ENCODE data around the gene IFT88. TPM values are rescaled to one million over a fixed set of nuclear protein-coding genes. Genes with fewer than 3 reads are reported as not detected.

The IFT88 gene
- total and polyA plus RNA-seq, 4 donors: 3.4 to 19.1 (median 13.0) TPM

DNA sequence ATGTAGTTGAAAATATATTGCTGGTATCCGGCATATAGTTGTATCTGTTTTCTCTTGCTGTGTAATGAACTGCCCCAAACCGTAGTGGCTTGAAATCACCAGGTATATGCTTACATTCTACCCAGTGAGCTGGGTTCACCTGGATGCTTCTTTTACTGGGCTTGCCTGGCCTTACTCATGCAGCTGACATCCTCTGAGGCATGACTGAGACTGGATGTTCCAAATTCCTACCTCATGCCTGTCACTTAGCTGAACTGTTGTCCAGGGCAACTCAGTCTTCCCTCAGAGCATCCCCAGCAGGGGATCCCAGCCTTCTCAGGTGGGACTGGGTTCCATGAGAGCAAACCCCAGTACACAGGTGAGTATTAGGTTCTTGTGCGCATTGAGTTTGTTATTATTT is 66.8 kb downstream of the IFT88 start:
- H3K4me1 ChIP-seq (ENCODE audit: control insufficient read depth in 1 of 2, insufficient read depth in 2 of 2, low read length in 2 of 2): no peaks in the 10 kb centered on the region
- no peak for DNase-seq
- no peak overlapping the region for H3K27ac ChIP-seq (ENCODE audit: low read depth in 1 of 2, low read length in 2 of 2)
- intact Hi-C loops (cut with DNase I): no loop called here
- ATAC-seq (ENCODE audit: low FRiP score): no peak
- 99 to 100% methylated on average over 3 of the region's 3 CpGs for WGBS, 2 donors
- peaks cover 2 to 6% of the 10 kb centered on the region in 2 donors for H3K36me3 ChIP-seq (ENCODE audit: control insufficient read depth in 1 of 2, insufficient read depth in 2 of 2, low read length in 1 of 2)
- H3K4me3 ChIP-seq (ENCODE audit: low read length in 2 of 2): no peak overlapping the region
- H3K27me3 ChIP-seq (ENCODE audit: control insufficient read depth in 1 of 2, insufficient read depth in 2 of 2, low read length in 1 of 2): no peaks in the 10 kb centered on the region
- no peaks in the 10 kb centered on the region for H3K9me3 ChIP-seq (ENCODE audit: control insufficient read depth, low read length)

DNA sequence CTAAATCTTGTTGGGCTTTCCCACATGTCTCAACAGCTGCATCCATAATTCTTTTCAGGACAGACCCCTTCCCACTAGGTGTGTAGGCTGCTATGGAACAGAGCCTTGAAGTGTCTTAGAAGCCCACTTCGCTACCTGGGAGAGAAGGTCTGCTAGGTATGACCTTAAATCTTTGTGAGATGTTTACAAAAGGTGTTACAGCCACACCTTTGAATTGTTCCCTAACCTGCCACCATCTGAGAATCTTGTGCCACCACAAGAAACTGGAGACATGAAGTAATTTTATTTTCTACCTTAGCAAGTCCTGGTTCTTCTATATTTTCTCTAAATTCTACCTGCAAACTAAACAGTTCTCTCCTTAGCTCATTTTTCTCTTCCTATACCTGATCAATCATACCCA is 69.1 kb downstream of the IFT88 start:
- H3K9me3 ChIP-seq (ENCODE audit: control insufficient read depth, low read length): no peaks in the 10 kb centered on the region
- H3K27me3 ChIP-seq (ENCODE audit: control insufficient read depth in 1 of 2, insufficient read depth in 2 of 2, low read length in 1 of 2): no peaks in the 10 kb centered on the region
- no peaks in the 10 kb centered on the region for H3K4me1 ChIP-seq (ENCODE audit: control insufficient read depth in 1 of 2, insufficient read depth in 2 of 2, low read length in 2 of 2)
- no peak overlapping the region for H3K4me3 ChIP-seq (ENCODE audit: low read length in 2 of 2)
- peaks cover 2 to 6% of the 10 kb centered on the region in 2 donors for H3K36me3 ChIP-seq (ENCODE audit: control insufficient read depth in 1 of 2, insufficient read depth in 2 of 2, low read length in 1 of 2)
- WGBS, 2 donors: 97 to 100% methylated on average over 1 of the region's 1 CpG
- DNase-seq (no peak), ATAC-seq (ENCODE audit: low FRiP score) (no peak)
- intact Hi-C loops (cut with DNase I): no loop called here
- no peak overlapping the region for H3K27ac ChIP-seq (ENCODE audit: low read depth in 1 of 2, low read length in 2 of 2)

DNA sequence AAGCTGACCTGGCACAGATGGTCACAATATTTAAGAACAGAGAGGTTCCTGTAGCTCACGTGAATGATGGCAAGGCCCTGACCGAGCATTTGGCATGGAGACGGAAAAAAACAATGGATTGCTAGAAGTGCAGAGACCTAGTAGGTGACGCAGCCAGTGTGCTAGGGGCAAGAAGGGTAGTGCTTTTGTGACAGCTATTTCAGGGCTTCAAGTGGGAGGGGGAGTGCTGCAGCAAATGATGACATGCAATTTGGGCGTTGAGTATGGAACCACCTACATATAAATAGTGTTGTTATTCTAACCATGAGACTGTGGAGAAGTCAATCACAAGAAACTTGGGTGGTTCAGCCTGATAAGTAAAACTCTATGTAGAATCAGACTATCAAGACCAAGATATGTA is 70.9 kb downstream of the IFT88 start:
- ATAC-seq (ENCODE audit: low FRiP score) (no peak), DNase-seq (no peak)
- H3K9me3 ChIP-seq (ENCODE audit: control insufficient read depth, low read length): no peaks in the 10 kb centered on the region
- intact Hi-C loops (cut with DNase I): no loop called here
- no peak overlapping the region for H3K27ac ChIP-seq (ENCODE audit: low read depth in 1 of 2, low read length in 2 of 2)
- H3K4me3 ChIP-seq (ENCODE audit: low read length in 2 of 2): no peak overlapping the region
- no peaks in the 10 kb centered on the region for H3K4me1 ChIP-seq (ENCODE audit: control insufficient read depth in 1 of 2, insufficient read depth in 2 of 2, low read length in 2 of 2)
- H3K36me3 ChIP-seq (ENCODE audit: control insufficient read depth in 1 of 2, insufficient read depth in 2 of 2, low read length in 1 of 2): peaks cover 2 to 4% of the 10 kb centered on the region in 2 donors
- 63 to 66% methylated on average over 5 of the region's 5 CpGs for WGBS, 2 donors
- no peaks in the 10 kb centered on the region for H3K27me3 ChIP-seq (ENCODE audit: control insufficient read depth in 1 of 2, insufficient read depth in 2 of 2, low read length in 1 of 2)

DNA sequence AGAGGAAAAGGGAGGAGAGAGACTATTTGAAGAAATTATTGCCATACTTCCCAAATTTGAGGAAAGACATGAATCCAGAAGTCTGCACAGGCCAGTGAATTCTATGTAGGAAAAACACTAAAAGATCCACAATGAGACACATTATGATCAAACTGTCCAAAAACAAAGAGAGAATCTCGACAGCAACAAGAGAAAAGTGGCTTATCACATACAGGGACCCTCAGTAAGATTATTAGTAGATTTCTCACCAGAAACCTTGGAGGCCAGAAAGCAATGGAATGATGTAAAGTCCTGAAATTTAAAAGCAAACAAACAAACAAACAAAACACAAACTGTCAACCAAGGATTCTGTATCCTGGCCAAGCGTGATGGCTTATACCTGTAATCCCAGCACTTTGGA is 80.8 kb downstream of the IFT88 start:
- H3K27me3 ChIP-seq (ENCODE audit: control insufficient read depth in 1 of 2, insufficient read depth in 2 of 2, low read length in 1 of 2): no peaks in the 10 kb centered on the region
- no peak overlapping the region for H3K4me3 ChIP-seq (ENCODE audit: low read length in 2 of 2)
- H3K9me3 ChIP-seq (ENCODE audit: control insufficient read depth, low read length): no peaks in the 10 kb centered on the region
- no peaks in the 10 kb centered on the region for H3K36me3 ChIP-seq (ENCODE audit: control insufficient read depth in 1 of 2, insufficient read depth in 2 of 2, low read length in 1 of 2)
- ATAC-seq (ENCODE audit: low FRiP score): no peak
- 97% methylated on average over 2 of the region's 2 CpGs for WGBS, 2 donors
- H3K4me1 ChIP-seq (ENCODE audit: control insufficient read depth in 1 of 2, insufficient read depth in 2 of 2, low read length in 2 of 2): no peaks in the 10 kb centered on the region
- no peak overlapping the region for H3K27ac ChIP-seq (ENCODE audit: low read depth in 1 of 2, low read length in 2 of 2)
- no peak for DNase-seq
- intact Hi-C loops (cut with DNase I): no loop called here

DNA sequence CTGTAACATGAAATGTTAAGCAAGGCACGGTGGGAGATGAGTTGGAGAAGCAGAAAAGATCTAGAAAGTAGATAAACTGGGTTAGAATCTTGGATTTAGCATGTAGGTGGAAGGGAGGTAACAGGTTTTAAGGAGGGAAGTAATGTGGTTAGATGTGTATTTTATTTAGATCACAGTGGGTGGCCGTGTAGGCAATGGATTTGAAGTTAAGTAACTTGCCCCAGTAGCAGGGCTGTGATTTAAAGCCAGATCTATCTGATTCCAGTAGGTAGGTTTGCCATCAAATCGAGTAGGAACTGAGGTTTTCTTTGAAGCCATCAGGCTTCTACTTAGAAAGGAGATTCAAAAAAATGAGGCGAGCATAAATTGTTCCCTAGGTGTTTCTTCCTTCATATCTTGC is 86.0 kb downstream of the IFT88 start:
- H3K36me3 ChIP-seq (ENCODE audit: control insufficient read depth in 1 of 2, insufficient read depth in 2 of 2, low read length in 1 of 2): no peaks in the 10 kb centered on the region
- no peaks in the 10 kb centered on the region for H3K27me3 ChIP-seq (ENCODE audit: control insufficient read depth in 1 of 2, insufficient read depth in 2 of 2, low read length in 1 of 2)
- H3K9me3 ChIP-seq (ENCODE audit: control insufficient read depth, low read length): no peaks in the 10 kb centered on the region
- H3K4me1 ChIP-seq (ENCODE audit: control insufficient read depth in 1 of 2, insufficient read depth in 2 of 2, low read length in 2 of 2): no peaks in the 10 kb centered on the region
- H3K27ac ChIP-seq (ENCODE audit: low read depth in 1 of 2, low read length in 2 of 2): no peak overlapping the region
- ATAC-seq (ENCODE audit: low FRiP score) (no peak), DNase-seq (no peak)
- WGBS, 2 donors: 79 to 80% methylated on average over 4 of the region's 4 CpGs
- no peak overlapping the region for H3K4me3 ChIP-seq (ENCODE audit: low read length in 2 of 2)
- intact Hi-C loops (cut with DNase I): no loop called here

DNA sequence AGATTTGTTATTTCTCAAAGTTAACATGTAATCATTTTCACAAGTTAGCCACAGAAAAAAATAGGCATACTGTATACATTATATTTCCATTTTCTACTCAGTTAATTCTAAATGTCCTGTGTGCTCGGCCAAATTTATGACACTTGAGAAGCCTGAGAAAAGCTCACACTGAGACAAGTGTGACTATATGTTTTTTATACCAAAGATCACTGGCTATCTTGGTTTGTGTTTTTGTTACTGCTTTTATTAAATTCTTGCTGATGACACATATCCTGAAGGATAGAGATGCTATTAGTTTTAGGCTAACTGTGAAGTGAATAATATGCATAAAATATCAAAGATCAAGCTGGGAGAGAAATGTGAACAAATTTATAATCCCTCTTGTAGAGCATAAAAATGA is 87.2 kb downstream of the IFT88 start:
- DNase-seq (no peak), ATAC-seq (ENCODE audit: low FRiP score) (no peak)
- intact Hi-C loops (cut with DNase I): no loop called here
- no peak overlapping the region for H3K27ac ChIP-seq (ENCODE audit: low read depth in 1 of 2, low read length in 2 of 2)
- no peaks in the 10 kb centered on the region for H3K9me3 ChIP-seq (ENCODE audit: control insufficient read depth, low read length)
- H3K4me1 ChIP-seq (ENCODE audit: control insufficient read depth in 1 of 2, insufficient read depth in 2 of 2, low read length in 2 of 2): no peaks in the 10 kb centered on the region
- H3K4me3 ChIP-seq (ENCODE audit: low read length in 2 of 2): no peak overlapping the region
- WGBS, 2 donors: 70 to 79% methylated on average over 1 of the region's 1 CpG
- H3K27me3 ChIP-seq (ENCODE audit: control insufficient read depth in 1 of 2, insufficient read depth in 2 of 2, low read length in 1 of 2): no peaks in the 10 kb centered on the region
- H3K36me3 ChIP-seq (ENCODE audit: control insufficient read depth in 1 of 2, insufficient read depth in 2 of 2, low read length in 1 of 2): peaks cover 0 to 2% of the 10 kb centered on the region in 2 donors

DNA sequence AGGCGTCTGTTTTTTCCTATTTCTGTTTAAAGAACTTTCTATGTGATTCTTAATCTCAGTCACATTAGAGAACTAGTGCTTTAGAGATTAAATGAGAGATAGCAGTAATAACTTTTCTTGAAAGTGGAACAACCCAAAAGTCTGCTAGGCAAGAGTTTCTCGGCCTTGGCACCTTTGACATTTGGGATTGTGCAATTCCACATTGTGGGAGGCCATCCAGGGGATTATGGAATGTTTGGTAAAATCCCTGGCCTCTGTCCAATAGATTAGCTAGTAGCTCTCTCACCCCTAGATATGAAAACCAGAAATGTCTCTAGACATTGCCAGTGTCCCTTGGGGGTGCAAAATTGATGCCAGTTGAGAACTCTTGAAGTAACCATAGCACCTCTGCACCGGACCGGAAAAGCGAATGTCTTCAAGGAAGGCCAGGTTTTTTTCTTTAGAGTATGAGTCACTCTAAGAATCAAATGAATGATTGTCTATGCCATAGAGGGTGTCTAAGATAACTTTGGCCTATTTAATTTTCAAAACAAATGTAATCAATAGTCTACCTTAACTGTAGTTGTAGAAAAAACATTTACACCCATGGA is 91.6 kb downstream of the IFT88 start:
- no peak for ATAC-seq (ENCODE audit: low FRiP score)
- Histone ChIP-seq H3K27me3 (ENCODE audit: control insufficient read depth in 1 of 2, insufficient read depth in 2 of 2, low read length in 1 of 2) (no peaks in the 10 kb centered on the region), H3K36me3 (ENCODE audit: control insufficient read depth in 1 of 2, insufficient read depth in 2 of 2, low read length in 1 of 2) (peaks cover 0 to 2% of the 10 kb centered on the region in 2 donors), H3K4me3 (ENCODE audit: low read length in 2 of 2) (no peak overlapping the region), H3K27ac (ENCODE audit: low read depth in 1 of 2, low read length in 2 of 2) (no peak overlapping the region), H3K9me3 (ENCODE audit: control insufficient read depth, low read length) (no peaks in the 10 kb centered on the region), H3K4me1 (ENCODE audit: control insufficient read depth in 1 of 2, insufficient read depth in 2 of 2, low read length in 2 of 2) (no peaks in the 10 kb centered on the region)
- WGBS, 2 donors: 77 to 84% methylated on average over 5 of the region's 5 CpGs
- no peak for DNase-seq
- intact Hi-C loops (cut with DNase I): no loop called here

DNA sequence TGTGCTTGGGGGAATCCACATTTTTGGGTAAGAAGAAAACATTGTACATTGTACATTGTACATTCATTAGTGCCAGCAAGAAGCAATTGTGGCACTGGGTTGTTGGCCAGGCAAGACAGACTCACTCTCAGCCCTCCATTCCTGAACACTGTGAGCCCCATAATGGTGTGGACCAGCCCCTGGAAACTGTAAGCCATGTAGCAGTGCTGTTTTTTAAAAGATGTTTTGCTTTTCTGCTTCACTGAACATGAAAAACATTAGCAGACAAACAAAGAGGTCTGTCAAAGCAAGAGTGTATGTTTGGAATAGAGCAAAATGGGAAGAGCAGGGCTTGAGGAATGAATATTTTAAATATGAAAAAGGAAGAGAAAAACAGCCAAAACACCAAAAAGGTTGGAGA is 97.4 kb downstream of the IFT88 start:
- DNase-seq (no peak), ATAC-seq (ENCODE audit: low FRiP score) (no peak)
- no peaks in the 10 kb centered on the region for H3K4me1 ChIP-seq (ENCODE audit: control insufficient read depth in 1 of 2, insufficient read depth in 2 of 2, low read length in 2 of 2)
- intact Hi-C loops (cut with DNase I): no loop called here
- H3K27ac ChIP-seq (ENCODE audit: low read depth in 1 of 2, low read length in 2 of 2): no peak overlapping the region
- H3K4me3 ChIP-seq (ENCODE audit: low read length in 2 of 2): no peak overlapping the region
- H3K9me3 ChIP-seq (ENCODE audit: control insufficient read depth, low read length): no peaks in the 10 kb centered on the region
- peaks cover 2% of the 10 kb centered on the region in 2 donors for H3K36me3 ChIP-seq (ENCODE audit: control insufficient read depth in 1 of 2, insufficient read depth in 2 of 2, low read length in 1 of 2)
- H3K27me3 ChIP-seq (ENCODE audit: control insufficient read depth in 1 of 2, insufficient read depth in 2 of 2, low read length in 1 of 2): no peaks in the 10 kb centered on the region

DNA sequence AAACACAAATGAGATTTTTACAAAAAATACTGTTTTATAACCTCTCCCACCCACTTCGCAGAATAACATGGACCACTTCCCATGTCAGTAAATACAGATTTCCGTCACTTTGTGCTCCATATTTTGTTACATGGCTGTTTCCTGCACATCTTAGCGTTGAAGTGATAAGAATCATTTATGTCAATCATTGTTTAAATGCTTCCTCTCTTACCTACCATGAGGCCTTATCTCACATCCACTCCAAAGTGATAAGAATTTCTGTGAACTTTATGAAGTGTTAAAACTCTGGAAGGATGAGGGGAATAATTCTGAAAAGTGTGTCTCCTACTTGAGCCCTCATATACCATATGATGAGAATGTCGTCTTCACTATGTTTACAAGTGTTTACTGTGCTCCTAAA is 100.0 kb downstream of the IFT88 start:
- no peak overlapping the region for H3K27ac ChIP-seq (ENCODE audit: low read depth in 1 of 2, low read length in 2 of 2)
- DNase-seq: no peak
- H3K36me3 ChIP-seq (ENCODE audit: control insufficient read depth in 1 of 2, insufficient read depth in 2 of 2, low read length in 1 of 2): peaks cover 2% of the 10 kb centered on the region in 2 donors
- no peaks in the 10 kb centered on the region for H3K4me1 ChIP-seq (ENCODE audit: control insufficient read depth in 1 of 2, insufficient read depth in 2 of 2, low read length in 2 of 2)
- H3K27me3 ChIP-seq (ENCODE audit: control insufficient read depth in 1 of 2, insufficient read depth in 2 of 2, low read length in 1 of 2): no peaks in the 10 kb centered on the region
- ATAC-seq (ENCODE audit: low FRiP score): no peak
- H3K9me3 ChIP-seq (ENCODE audit: control insufficient read depth, low read length): no peaks in the 10 kb centered on the region
- no peak overlapping the region for H3K4me3 ChIP-seq (ENCODE audit: low read length in 2 of 2)
- intact Hi-C loops (cut with DNase I): no loop called here
- WGBS, 2 donors: 92 to 93% methylated on average over 4 of the region's 4 CpGs
